T-helper 1 cell treated with Interleukin-12 subunit alpha and Interleukin-12 subunit beta and Interleukin-4 antibody, amounts not matched to agents 30 μg/mL and 1 μg/mL, for 36 hours (primary cell): ENCODE data around the gene CSTPP1.

Source experiments
- H3K27ac Mint-ChIP-seq: one replicate; pipeline ENCODE4 v1.8.0; 2021; ENCODE audit warnings: mild to moderate bottlenecking, mixed read lengths
- H3K27me3 Mint-ChIP-seq: one replicate; pipeline ENCODE4 v1.8.0; 2021; ENCODE audit warnings: low read depth, mixed read lengths
- H3K36me3 Mint-ChIP-seq: one replicate; pipeline ENCODE4 v1.8.0; 2021; ENCODE audit warnings: low read depth, mixed read lengths
- H3K4me1 Mint-ChIP-seq: one replicate; pipeline ENCODE4 v1.8.0; 2021; ENCODE audit warnings: low read depth, mixed read lengths
- H3K4me3 Mint-ChIP-seq: one replicate; pipeline ENCODE4 v1.8.0; 2021; ENCODE audit warnings: mild to moderate bottlenecking, moderate library complexity, mixed read lengths
- H3K9me3 Mint-ChIP-seq: one replicate; pipeline ENCODE4 v1.8.0; 2021; ENCODE audit warnings: mixed read lengths

The CSTPP1 gene

GRCh38 chr11:47171856-47172255, 235.3 kb downstream of the CSTPP1 start:
- Mint-ChIP-seq H3K9me3 (no peaks in the 10 kb centered on the region), H3K27me3 (no peaks in the 10 kb centered on the region), H3K4me3 (no peak overlapping the region), H3K27ac (no peak overlapping the region), H3K36me3 (peaks cover 24% of the 10 kb centered on the region), H3K4me1 (peaks cover 23% of the 10 kb centered on the region)

DNA sequence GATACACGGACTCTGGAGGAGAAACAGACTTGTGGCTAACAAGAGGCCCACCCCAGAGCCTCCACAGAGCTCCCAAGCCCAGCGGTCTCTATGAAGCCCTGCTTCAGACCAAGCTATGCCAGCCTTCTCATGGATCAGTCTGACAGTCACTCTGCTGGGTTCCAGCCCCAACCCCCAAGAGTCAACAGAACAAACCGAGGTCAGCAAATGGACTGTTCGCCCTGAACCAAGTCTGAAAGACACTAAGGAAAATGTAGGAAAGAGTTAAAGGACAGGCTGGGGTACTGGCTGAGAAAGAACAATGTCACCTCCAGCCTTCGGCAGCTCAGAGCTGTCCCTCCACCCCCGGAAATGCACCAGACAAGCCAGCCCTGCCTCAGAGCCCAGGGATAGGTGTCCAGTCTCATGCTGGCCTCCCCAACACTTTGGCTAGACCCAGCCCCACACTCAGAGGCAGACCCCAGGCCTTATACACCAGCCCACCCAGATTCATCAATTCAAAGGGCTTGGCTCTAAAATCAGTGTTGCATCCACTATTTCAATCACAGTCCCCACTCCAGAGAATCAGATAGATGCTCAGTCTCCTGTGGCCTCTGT, 236.3 kb downstream of the CSTPP1 start:
- no peak overlapping the region for H3K4me3 Mint-ChIP-seq
- no peaks in the 10 kb centered on the region for H3K27me3 Mint-ChIP-seq
- peaks cover 30% of the 10 kb centered on the region for H3K4me1 Mint-ChIP-seq
- no peaks in the 10 kb centered on the region for H3K9me3 Mint-ChIP-seq
- H3K36me3 Mint-ChIP-seq, result peaks cover 26% of the 10 kb centered on the region
- no peak overlapping the region for H3K27ac Mint-ChIP-seq

DNA sequence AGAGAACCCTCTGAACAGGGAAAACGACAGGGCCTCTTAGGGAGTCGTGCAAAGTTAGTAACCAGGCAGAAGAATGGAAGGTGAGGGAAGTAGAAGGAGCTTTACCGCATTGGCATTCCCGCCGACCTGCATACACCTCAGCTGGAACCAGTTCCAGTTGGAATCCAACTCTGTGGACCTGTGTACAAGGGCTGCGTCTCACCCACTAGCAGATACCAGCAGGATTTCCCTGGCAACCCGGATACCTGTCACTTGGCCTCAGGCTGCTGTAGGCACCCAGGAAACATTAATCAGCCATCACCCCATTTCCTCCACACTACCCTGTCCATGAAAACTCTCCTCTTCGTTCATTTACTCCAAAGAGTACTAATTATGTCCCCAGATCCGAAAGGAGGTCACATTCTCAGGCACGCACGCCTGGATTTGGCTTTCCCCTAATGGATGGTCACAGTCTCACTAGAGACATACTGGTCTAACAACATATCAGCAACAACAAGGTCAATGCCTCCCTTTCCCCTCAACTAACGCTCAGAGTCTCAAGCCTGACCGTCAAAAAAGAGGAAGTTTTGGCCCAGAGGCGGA, 239.3 kb downstream of the CSTPP1 start:
- Mint-ChIP-seq H3K27me3 (no peaks in the 10 kb centered on the region), H3K4me3 (peak overlapping the region; percentile 95), H3K9me3 (no peaks in the 10 kb centered on the region), H3K27ac (peak overlapping the region; percentile 94), H3K4me1 (peaks cover 35% of the 10 kb centered on the region), H3K36me3 (peaks cover 20% of the 10 kb centered on the region)

DNA sequence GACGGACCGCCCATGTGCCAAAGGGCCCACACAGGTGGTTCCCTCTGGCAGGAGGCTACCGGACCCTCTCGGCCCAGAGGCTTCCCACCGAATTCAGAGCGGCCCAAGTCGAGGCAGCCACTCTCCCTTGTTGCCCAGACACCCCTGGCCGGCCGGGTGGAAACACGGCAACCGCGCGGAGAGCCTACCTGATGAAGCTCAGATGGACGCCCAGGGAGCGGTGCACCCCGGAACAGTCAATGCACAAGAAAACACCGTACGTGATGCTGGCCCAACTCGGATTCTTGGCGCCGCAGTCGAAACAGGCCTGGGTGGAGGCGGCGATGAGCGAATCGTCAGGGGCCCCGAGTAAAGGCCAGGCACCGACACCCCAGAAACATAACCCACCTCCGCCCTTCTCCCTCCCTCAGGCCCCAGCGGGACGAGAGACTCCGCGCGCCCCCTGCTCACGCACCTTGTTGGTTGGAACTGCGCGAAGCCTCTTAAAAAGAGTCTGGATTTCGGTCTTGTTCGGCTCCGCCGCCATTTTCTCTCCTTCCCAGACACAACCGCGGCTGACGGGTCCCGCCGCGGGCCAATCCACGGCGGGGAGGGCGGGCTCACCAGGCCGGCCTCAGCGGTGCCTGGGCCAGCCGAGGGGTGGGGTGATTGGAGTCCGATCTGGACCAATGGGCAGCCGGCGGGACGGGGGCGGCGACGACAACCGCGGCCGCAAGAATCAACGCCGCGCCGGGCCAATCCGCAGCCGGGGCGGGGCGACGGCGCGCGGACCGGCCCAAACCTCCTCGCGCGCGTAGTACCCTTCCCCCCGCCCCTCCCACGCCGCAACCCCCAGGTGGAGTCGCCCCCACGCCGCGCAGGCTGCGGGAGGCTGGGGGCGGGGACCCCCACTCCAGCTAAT, 240.0 kb downstream of the CSTPP1 start, which contains the start of gene ARFGAP2:
TSS of gene ARFGAP2 (minus strand) at position 552 of the 901 bp plus-strand sequence. CDS start at position 526, 26 bp downstream.
- Mint-ChIP-seq H3K36me3 (peaks cover 16% of the 10 kb centered on the region), H3K9me3 (no peaks in the 10 kb centered on the region), H3K27ac (peak within 1 kb of the TSS; percentile 99), H3K4me3 (peak within 1 kb of the TSS; percentile 97), H3K4me1 (peaks cover 34% of the 10 kb centered on the region), H3K27me3 (no peaks in the 10 kb centered on the region)

- H3K27ac Mint-ChIP-seq, result peak overlapping the region; percentile 99
- no peaks in the 10 kb centered on the region for H3K27me3 Mint-ChIP-seq
- H3K9me3 Mint-ChIP-seq, result no peaks in the 10 kb centered on the region
- H3K4me1 Mint-ChIP-seq, result peaks cover 32% of the 10 kb centered on the region
- peaks cover 9% of the 10 kb centered on the region for H3K36me3 Mint-ChIP-seq
- peak overlapping the region; percentile 97 for H3K4me3 Mint-ChIP-seq
Observed at GRCh38 chr11:47177229-47177845, 240.8 kb downstream of the CSTPP1 start.

DNA sequence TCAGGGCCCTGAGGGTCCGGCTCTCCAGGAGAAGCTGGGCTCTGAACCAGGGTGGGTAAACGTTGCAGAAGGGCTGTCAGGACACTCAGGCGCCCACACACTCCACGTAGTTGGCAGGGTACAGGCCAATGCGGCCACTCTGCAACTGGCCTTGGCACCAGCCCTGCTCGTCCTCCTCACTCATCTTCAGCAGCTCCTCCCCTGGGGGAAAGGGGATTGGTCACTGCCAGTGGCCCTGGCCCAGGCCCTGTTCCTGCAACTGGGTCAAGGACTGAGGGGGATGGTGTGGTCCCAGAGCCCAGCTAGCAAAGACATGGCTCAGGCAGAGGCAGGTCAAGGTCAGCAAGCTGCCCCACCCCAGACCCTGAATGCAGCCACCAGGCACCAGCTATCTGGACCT, 241.3 kb downstream of the CSTPP1 start:
- peak overlapping the region; percentile 97 for H3K4me3 Mint-ChIP-seq
- peak overlapping the region; percentile 99 for H3K27ac Mint-ChIP-seq
- peaks cover 9% of the 10 kb centered on the region for H3K36me3 Mint-ChIP-seq
- H3K9me3 Mint-ChIP-seq, result no peaks in the 10 kb centered on the region
- peaks cover 29% of the 10 kb centered on the region for H3K4me1 Mint-ChIP-seq
- no peaks in the 10 kb centered on the region for H3K27me3 Mint-ChIP-seq

- Mint-ChIP-seq H3K4me3 (no peak overlapping the region), H3K36me3 (peaks cover 5% of the 10 kb centered on the region), H3K27me3 (no peaks in the 10 kb centered on the region), H3K4me1 (peaks cover 28% of the 10 kb centered on the region), H3K27ac (no peak overlapping the region), H3K9me3 (no peaks in the 10 kb centered on the region)
Observed at GRCh38 chr11:47178316-47178715, 241.8 kb downstream of the CSTPP1 start.

GRCh38 chr11:47178737-47179654, 242.4 kb downstream of the CSTPP1 start:
- no peaks in the 10 kb centered on the region for H3K9me3 Mint-ChIP-seq
- peaks cover 23% of the 10 kb centered on the region for H3K4me1 Mint-ChIP-seq
- H3K27me3 Mint-ChIP-seq, result peaks cover under 1% of the 10 kb centered on the region
- no peak overlapping the region for H3K27ac Mint-ChIP-seq
- H3K36me3 Mint-ChIP-seq, result peaks cover 2% of the 10 kb centered on the region
- no peak overlapping the region for H3K4me3 Mint-ChIP-seq

- Mint-ChIP-seq H3K27me3 (peaks cover 5% of the 10 kb centered on the region), H3K4me1 (peaks cover 22% of the 10 kb centered on the region), H3K4me3 (no peak overlapping the region), H3K27ac (no peak overlapping the region), H3K9me3 (no peaks in the 10 kb centered on the region), H3K36me3 (peaks cover 2% of the 10 kb centered on the region)
Observed at GRCh38 chr11:47179655-47179991, 243.1 kb downstream of the CSTPP1 start.

DNA sequence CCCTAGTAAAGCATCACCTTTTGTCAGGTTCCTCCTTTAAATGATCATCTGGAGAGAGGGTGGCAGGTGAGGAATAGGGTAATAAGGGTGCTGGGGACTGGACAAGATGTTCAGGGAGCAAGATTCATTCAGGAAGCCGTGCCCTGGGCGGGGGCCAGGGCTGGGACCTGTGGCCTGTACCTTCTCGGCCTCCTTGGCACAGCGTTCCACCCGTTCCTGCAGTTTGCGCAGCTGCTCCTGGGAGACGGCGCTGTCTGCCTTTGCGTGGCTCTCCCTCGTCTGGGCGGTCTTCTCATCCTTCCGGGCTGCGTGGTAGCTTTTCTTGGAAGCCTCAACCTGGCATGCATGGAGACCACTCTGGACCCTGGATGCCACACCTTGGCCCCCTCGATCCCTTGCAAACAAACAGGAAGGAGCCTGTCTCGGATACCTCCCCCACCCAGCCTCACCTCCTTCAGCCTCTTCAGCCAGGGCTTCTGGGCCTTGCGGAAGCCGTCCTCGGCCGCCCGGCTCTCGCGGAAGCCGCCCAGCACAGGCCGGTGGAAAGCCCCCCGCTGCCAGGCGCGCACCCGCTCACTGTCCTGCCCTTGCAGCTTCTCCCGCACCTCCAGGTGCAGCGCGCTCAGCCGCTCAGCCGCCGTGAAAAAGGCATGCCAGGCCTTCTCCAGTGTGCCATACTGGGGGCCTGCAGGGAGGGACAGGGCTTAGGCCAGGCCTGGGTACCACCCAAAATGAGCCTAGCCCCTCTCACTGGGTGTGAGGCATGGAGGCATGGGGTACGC, 243.6 kb downstream of the CSTPP1 start:
- Mint-ChIP-seq H3K36me3 (peaks cover 2% of the 10 kb centered on the region), H3K27me3 (peaks cover 5% of the 10 kb centered on the region), H3K27ac (no peak overlapping the region), H3K4me3 (no peak overlapping the region), H3K9me3 (no peaks in the 10 kb centered on the region), H3K4me1 (peaks cover 22% of the 10 kb centered on the region)

DNA sequence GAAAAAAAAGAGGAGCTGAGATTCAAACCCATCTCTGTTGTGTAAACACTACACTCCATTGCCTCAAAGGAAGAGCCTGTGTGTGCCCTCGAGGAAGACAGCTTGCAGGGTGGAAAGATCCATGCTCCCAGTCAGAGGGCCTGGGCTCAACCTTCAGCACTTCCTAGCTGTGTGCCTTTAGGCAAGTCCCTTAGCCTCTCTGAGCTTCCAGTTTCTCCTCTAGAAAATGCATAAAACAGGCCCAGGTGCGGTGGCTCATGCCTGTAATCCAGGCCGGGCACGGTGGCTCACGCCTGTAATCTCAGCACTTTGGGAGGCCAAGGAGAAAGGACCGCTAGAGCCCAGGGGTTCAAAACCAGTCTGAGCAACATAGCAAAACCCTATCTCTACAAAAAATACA, 244.7 kb downstream of the CSTPP1 start:
- H3K4me3 Mint-ChIP-seq, result no peak overlapping the region
- peaks cover 5% of the 10 kb centered on the region for H3K27me3 Mint-ChIP-seq
- no peaks in the 10 kb centered on the region for H3K9me3 Mint-ChIP-seq
- peaks cover 13% of the 10 kb centered on the region for H3K4me1 Mint-ChIP-seq
- peaks cover 2% of the 10 kb centered on the region for H3K36me3 Mint-ChIP-seq
- no peak overlapping the region for H3K27ac Mint-ChIP-seq

DNA sequence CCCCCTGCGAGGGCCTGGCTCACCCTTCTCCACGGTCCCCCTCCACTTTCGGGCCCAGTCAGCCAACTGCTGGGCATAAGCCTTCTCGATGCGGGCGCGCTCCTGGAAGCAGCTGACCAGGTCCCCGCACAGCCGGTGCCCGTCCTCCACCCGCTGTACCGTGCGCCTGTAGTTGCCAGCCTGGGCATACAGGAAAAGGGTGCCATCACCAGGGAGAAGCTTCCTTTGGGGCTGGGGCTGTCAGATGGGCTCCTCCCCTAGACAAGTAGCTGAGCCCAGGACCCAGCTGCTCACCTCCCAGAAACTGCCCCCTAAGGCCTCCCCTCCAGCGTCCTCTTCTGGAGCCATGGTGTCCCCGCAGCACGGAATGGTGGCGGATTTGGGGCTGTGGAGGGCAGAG, 245.8 kb downstream of the CSTPP1 start:
- H3K9me3 Mint-ChIP-seq, result no peaks in the 10 kb centered on the region
- H3K36me3 Mint-ChIP-seq, result no peaks in the 10 kb centered on the region
- no peak overlapping the region for H3K27ac Mint-ChIP-seq
- peaks cover 11% of the 10 kb centered on the region for H3K27me3 Mint-ChIP-seq
- peaks cover 15% of the 10 kb centered on the region for H3K4me1 Mint-ChIP-seq
- H3K4me3 Mint-ChIP-seq, result no peak overlapping the region
